H1 (cell line): Measurements from ENCODE around the gene NINJ2. TPM values are rescaled to one million over a fixed set of nuclear protein-coding genes. Genes with fewer than 3 reads are reported as not detected.

Source experiments
- CTCF ChIA-PET: fragments of 300-600 bp; sonication (Branson Sonifier 250); formaldehyde crosslinking; loops from one replicate; lab custom pipeline; 2021; ENCODE audit not compliant: partially characterized antibody; lab: Charles Lee
- POLR2A ChIA-PET: fragments of 300-600 bp; sonication (Branson Sonifier 250); formaldehyde crosslinking; loops from one replicate; lab custom pipeline; 2021; ENCODE audit warnings: inconsistent platforms; ENCODE audit not compliant: partially characterized antibody; lab: Charles Lee
- DNase-seq, 2 experiments: peaks; one replicate each; pipeline versions ENCODE4 v3.0.0 to v3.0.0-alpha.2; 2010 to 2022; ENCODE audit warnings: low spot score in 2 of 2, low read depth in 1 of 2, mixed read lengths in 1 of 2
- FAIRE-seq: peaks from 2 replicates; lab custom pipeline; 2011; peaks lifted over from hg19 to GRCh38; lab: Jason Lieb, UNC
- H2AFZ ChIP-seq: 2 replicates; pipeline ENCODE4 v1.8.1; 2012; ENCODE audit warnings: low read length, inconsistent platforms
- H2AK5ac ChIP-seq: 2 replicates; pipeline ENCODE4 v1.6.1; 2013; ENCODE audit warnings: low read depth, low read length
- H2BK120ac ChIP-seq: replicated peaks from 2 replicates; pipeline ENCODE3; 2013; ENCODE audit warnings: low read depth, low read length, inconsistent platforms
- H2BK12ac ChIP-seq: 2 replicates; pipeline ENCODE4 v1.6.1; 2013; ENCODE audit warnings: low read depth, low read length
- H2BK15ac ChIP-seq: 2 replicates; pipeline ENCODE4 v1.6.1; 2013; ENCODE audit warnings: low read length
- H2BK20ac ChIP-seq: 2 replicates; pipeline ENCODE4 v1.6.1; 2013; ENCODE audit warnings: low read length
- H2BK5ac ChIP-seq: 2 replicates; pipeline ENCODE4 v1.6.1; 2013; ENCODE audit warnings: low read depth, low read length
- H3K14ac ChIP-seq: 2 replicates; pipeline ENCODE4 v1.6.1; 2013; ENCODE audit warnings: inconsistent platforms; ENCODE audit not compliant: insufficient read length
- H3K18ac ChIP-seq: 2 replicates; pipeline ENCODE4 v1.6.1; 2013; ENCODE audit warnings: low read length; ENCODE audit errors: extremely low read depth
- H3K23ac ChIP-seq: 2 replicates; pipeline ENCODE4 v1.6.1; 2013; ENCODE audit warnings: inconsistent platforms; ENCODE audit not compliant: insufficient read length
- H3K23me2 ChIP-seq: 2 replicates; pipeline ENCODE4 v1.6.1; 2013; ENCODE audit warnings: low read depth, low read length
- H3K27ac ChIP-seq: 2 replicates; pipeline ENCODE4 v1.6.1; 2011; ENCODE audit warnings: low read depth, low read length, inconsistent platforms
- H3K27me3 ChIP-seq, 4 experiments: replicated peaks in 1 of 4; 1 replicate in 1 of 4; 2 replicates in 3 of 4; pipeline versions ENCODE4 v1.6.1 to v1.8.1; 2011 to 2013; ENCODE audit warnings: low read length in 3 of 4, mild to moderate bottlenecking in 3 of 4, inconsistent platforms in 2 of 4, mixed read lengths in 2 of 4, moderate library complexity in 1 of 4; ENCODE audit not compliant: control insufficient read depth in 3 of 4, insufficient read depth in 3 of 4; ENCODE audit errors: extremely low read depth in 1 of 4
- H3K36me3 ChIP-seq, 4 experiments: 2 replicates each; pipeline versions ENCODE4 v1.6.1 to v1.8.1; 2011 to 2013; ENCODE audit warnings: mild to moderate bottlenecking in 4 of 4, low read length in 3 of 4, moderate library complexity in 2 of 4, control low read depth in 1 of 4, inconsistent platforms in 1 of 4; ENCODE audit not compliant: insufficient read depth in 4 of 4, control insufficient read depth in 2 of 4
- H3K4ac ChIP-seq: replicated peaks from 2 replicates; pipeline ENCODE3; 2013; ENCODE audit warnings: low read length, low read depth, mixed read lengths, inconsistent platforms; ENCODE audit not compliant: insufficient read length
- H3K4me1 ChIP-seq, 4 experiments: replicated peaks in 1 of 4; 1 replicate in 1 of 4; 2 replicates in 3 of 4; pipeline versions ENCODE4 v1.6.1 to v1.8.1; 2011 to 2013; ENCODE audit warnings: low read length in 3 of 4, inconsistent platforms in 2 of 4, mixed read lengths in 1 of 4; ENCODE audit not compliant: insufficient read depth in 4 of 4, control insufficient read depth in 3 of 4
- H3K4me2 ChIP-seq, 2 experiments: 2 replicates each; pipeline versions ENCODE4 v1.6.1 to v1.8.1; 2011 to 2013; ENCODE audit warnings: low read depth in 2 of 2, low read length in 2 of 2, control low read depth in 1 of 2, inconsistent platforms in 1 of 2, mild to moderate bottlenecking in 1 of 2; ENCODE audit not compliant: insufficient read depth in 1 of 2
- H3K4me3 ChIP-seq, 4 experiments: fragments of 200-600, 300-600 bp in 1 of 4; sonication (generic), shearing (Covaris generic), sonication (Bioruptor Twin) in 1 of 4; 2 replicates each; pipeline versions ENCODE4 v1.5.1 to v1.8.1; 2011 to 2016; ENCODE audit warnings: low read length in 4 of 4, low read depth in 3 of 4, control low read depth in 2 of 4, inconsistent platforms in 2 of 4, mild to moderate bottlenecking in 2 of 4, mixed read lengths in 1 of 4, moderate library complexity in 1 of 4; ENCODE audit not compliant: insufficient read depth in 2 of 4; ENCODE audit errors: extremely low read depth in 1 of 4
- H3K56ac ChIP-seq: replicated peaks from 2 replicates; pipeline ENCODE3; 2013; ENCODE audit warnings: low read depth, mild to moderate bottlenecking, mixed read lengths, low read length, inconsistent platforms; ENCODE audit not compliant: insufficient read length
- H3K79me1 ChIP-seq: 2 replicates; pipeline ENCODE4 v1.6.1; 2013; ENCODE audit warnings: low read depth, low read length, control low read depth
- H3K79me2 ChIP-seq, 2 experiments: 2 replicates each; pipeline versions ENCODE4 v1.6.1 to v1.8.1; 2012 to 2013; ENCODE audit warnings: low read length in 2 of 2, mild to moderate bottlenecking in 2 of 2, inconsistent platforms in 1 of 2; ENCODE audit not compliant: insufficient read depth in 2 of 2, control insufficient read depth in 1 of 2
- H3K9ac ChIP-seq, 4 experiments: replicated peaks in 1 of 4; 1 replicate in 1 of 4; 2 replicates in 3 of 4; pipeline versions ENCODE4 v1.6.1 to v1.8.1; 2011 to 2013; ENCODE audit warnings: low read depth in 3 of 4, low read length in 3 of 4, control low read depth in 2 of 4, mild to moderate bottlenecking in 2 of 4, moderate library complexity in 2 of 4, inconsistent platforms in 1 of 4; ENCODE audit errors: extremely low read depth in 1 of 4
- H3K9me3 ChIP-seq, 2 experiments: 2 replicates each; pipeline versions ENCODE4 v1.6.1 to v1.8.1; 2012 to 2013; ENCODE audit warnings: mild to moderate bottlenecking in 2 of 2, moderate library complexity in 2 of 2, control low read depth in 1 of 2, inconsistent platforms in 1 of 2, low read depth in 1 of 2, low read length in 1 of 2, mixed read lengths in 1 of 2; ENCODE audit not compliant: insufficient read depth in 2 of 2
- H4K20me1 ChIP-seq, 2 experiments: replicated peaks in 1 of 2; 2 replicates each; pipeline versions ENCODE3 to v1.8.1; 2011 to 2013; ENCODE audit warnings: inconsistent platforms in 2 of 2, low read length in 2 of 2, mild to moderate bottlenecking in 1 of 2; ENCODE audit not compliant: insufficient read depth in 2 of 2, control insufficient read depth in 1 of 2
- H4K5ac ChIP-seq: 2 replicates; pipeline ENCODE4 v1.6.1; 2013; ENCODE audit warnings: low read length, low read depth, mixed read lengths, inconsistent platforms; ENCODE audit not compliant: insufficient read length
- H4K8ac ChIP-seq: 2 replicates; pipeline ENCODE4 v1.8.0; 2013; ENCODE audit warnings: mild to moderate bottlenecking, moderate library complexity, low read length, inconsistent platforms; ENCODE audit not compliant: insufficient read depth; ENCODE audit errors: extremely low read depth
- H4K91ac ChIP-seq: replicated peaks from 2 replicates; pipeline ENCODE3; 2013; ENCODE audit warnings: low read length, mixed read lengths, inconsistent platforms; ENCODE audit not compliant: insufficient read length
- WGBS, 2 experiments: shearing (Covaris generic) in 1 of 2; methylation state at CpG; one replicate each; pipeline versions ENCODE4 v1.1.6 to v1.1.7; 2013 to 2015; ENCODE audit warnings: low lambda C conversion rate in 2 of 2, mixed read lengths in 2 of 2, inconsistent platforms in 1 of 2, low coverage in 1 of 2, missing lambda C conversion rate in 1 of 2; ENCODE audit not compliant: insufficient replicate concordance in 2 of 2, insufficient coverage in 1 of 2, insufficient read length in 1 of 2; ENCODE audit errors: extremely low coverage in 1 of 2, missing lambda C conversion rate in 1 of 2; 5-methylcytosine and 5-hydroxymethylcytosine counted together
- polyA plus RNA-seq, 7 experiments: library from polyadenylated mRNA; depleted of rRNA in 3 of 7; stranded (reverse) in 5 of 7; unstranded in 2 of 7; fragments of >200 nt in 5 of 7; fragments of 200-250 nt in 2 of 7; gene quantifications; 1 replicate in 5 of 7; 2 replicates in 1 of 7; 4 replicates in 1 of 7; pipeline versions ENCODE4 v1.2.1 to v1.2.3, GENCODE V29; 2011 to 2013; ENCODE audit warnings: missing spikeins in 2 of 7, mixed read lengths in 2 of 7
- total RNA-seq: library from RNA; stranded (reverse); fragmentation: NEBNext Ultra II Directional; extraction: Animal tissue kit (Norgen Biotek cat#: 25700); gene quantifications from 2 replicates; pipeline ENCODE4 v1.2.1, GENCODE V29; 2021

The NINJ2 gene
- total and polyA plus RNA-seq, 2 of the 8 experiments (the other 6 are each of a cell fraction or from before 2014, with no cell fraction given) = 1.4 TPM; not detected in 1

DNA sequence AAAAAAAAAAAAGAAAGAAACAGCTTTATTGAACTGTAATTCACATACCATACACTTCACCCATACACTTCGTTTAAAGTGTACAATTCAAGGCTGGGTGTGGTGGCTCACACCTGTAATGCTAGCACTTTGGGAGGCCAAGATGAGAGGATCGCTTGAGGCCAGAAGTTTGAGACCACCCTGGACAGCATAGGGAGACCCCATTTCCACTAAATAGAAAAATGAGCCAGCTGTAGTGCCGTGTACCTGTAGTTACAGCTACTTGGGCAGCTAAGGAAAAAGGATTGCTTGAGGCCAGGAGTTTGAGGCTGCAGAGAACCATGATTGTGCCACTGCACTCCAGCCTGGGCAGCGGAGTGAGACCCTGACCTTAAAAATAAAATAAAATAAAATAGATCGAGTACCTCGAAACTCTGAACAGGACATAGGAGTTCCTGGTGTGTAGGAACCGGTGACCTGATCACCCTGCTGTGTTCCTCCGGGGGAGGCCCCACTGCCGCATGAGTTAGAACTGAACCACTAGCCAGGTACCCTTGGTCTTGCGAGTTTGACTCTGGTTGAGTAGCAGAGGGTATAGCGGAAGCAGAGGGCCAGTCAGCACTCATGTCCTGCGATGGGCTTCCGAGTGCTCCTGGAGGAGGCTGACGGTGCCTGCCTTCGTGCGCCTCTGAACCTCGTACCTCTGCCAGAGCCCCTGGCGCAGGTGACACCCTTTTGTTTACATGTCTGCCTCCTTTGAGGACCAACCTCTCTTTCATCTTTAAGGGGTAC is 123.5 kb downstream of the NINJ2 start:
- no peak overlapping the region for H3K4ac ChIP-seq
- H2AK5ac ChIP-seq = no peak overlapping the region
- H3K9ac ChIP-seq = no peak overlapping the region
- no peak overlapping the region for H3K18ac ChIP-seq
- no peaks in the 10 kb centered on the region for H3K9me3 ChIP-seq
- H2BK12ac ChIP-seq = no peak overlapping the region
- H3K23me2 ChIP-seq = no peaks in the 10 kb centered on the region
- FAIRE-seq (no peak), DNase-seq (no peak)
- H2BK20ac ChIP-seq = no peak overlapping the region
- no peak overlapping the region for H2BK5ac ChIP-seq
- no peaks in the 10 kb centered on the region for H3K79me2 ChIP-seq
- no peak overlapping the region for H4K8ac ChIP-seq
- H3K27me3 ChIP-seq = no peaks in the 10 kb centered on the region
- no peak overlapping the region for H3K56ac ChIP-seq
- H2AFZ ChIP-seq = no peak overlapping the region
- peaks cover 0 to 20% (median 9%) of the 10 kb centered on the region in 4 experiments; a peak in 5 of 7 replicates for H3K4me1 ChIP-seq
- no peaks in the 10 kb centered on the region for H4K20me1 ChIP-seq
- CTCF ChIA-PET = interaction anchor here (0.6 to 10.4 kb wide), 9 partner anchors 8 to 276 kb away, joined by 3 to 163 read pairs (median 5); partner anchors contain the start of gene B4GALNT3
- no peak overlapping the region for H3K4me2 ChIP-seq
- no peak overlapping the region for H4K91ac ChIP-seq
- H3K36me3 ChIP-seq = no peaks in the 10 kb centered on the region
- no peak overlapping the region for H2BK120ac ChIP-seq
- 90% methylated on average over 18 of the region's 18 CpGs; no CpG with 5 or more reads in 1 of the 2 experiments for WGBS, 2 experiments
- 0 out of 2 replicates have a peak overlapping the region, but pooled peaks have one; percentile 72 for H2BK15ac ChIP-seq
- no peak overlapping the region for H3K14ac ChIP-seq
- H4K5ac ChIP-seq = no peak overlapping the region
- no peak overlapping the region for H3K27ac ChIP-seq
- H3K4me3 ChIP-seq = no peak overlapping the region
- H3K79me1 ChIP-seq = no peaks in the 10 kb centered on the region
- no peak overlapping the region for H3K23ac ChIP-seq
- POLR2A ChIA-PET = no interaction called here
